HepG2 (cell line): ENCODE data around the gene DNPH1. TPM values are rescaled to one million over a fixed set of nuclear protein-coding genes. Genes with fewer than 3 reads are reported as not detected.
A peak's percentile ranks its signal among the peaks of the same experiment; 100 is the strongest.

Experiments
- AGO2 ChIP-seq: fragments of 200-400 bp; formaldehyde crosslinking; optimal IDR thresholded peaks from 2 replicates; pipeline ENCODE3; 2017; ENCODE audit warnings: mild to moderate bottlenecking, low read depth, low read length, moderate library complexity
- CHD2 ChIP-seq: IDR thresholded peaks from 2 replicates; pipeline ENCODE4 v1.6.1; 2011; ENCODE audit warnings: low read depth, low read length, improper control_type of control experiment
- KIAA2018 ChIP-seq: sonication (generic); formaldehyde crosslinking; IDR thresholded peaks from 2 replicates; pipeline ENCODE4 v1.5.0; 2020; ENCODE audit warnings: mild to moderate bottlenecking, missing genetic modification reagents, borderline replicate concordance
- NFE2L1 ChIP-seq: sonication (generic); formaldehyde crosslinking; IDR thresholded peaks from 2 replicates; pipeline ENCODE4 v1.4.0; 2020; ENCODE audit warnings: missing genetic modification reagents, mild to moderate bottlenecking, borderline replicate concordance
- ZKSCAN1 ChIP-seq: fragments of 150-350 bp; IDR thresholded peaks from 2 replicates; pipeline ENCODE4 v1.6.1; 2014; ENCODE audit warnings: low read length
- ZNF142 ChIP-seq: sonication (generic); formaldehyde crosslinking; IDR thresholded peaks from 2 replicates; pipeline ENCODE4 v1.4.0; 2020; ENCODE audit warnings: missing genetic modification reagents
- ZNF382 ChIP-seq: sonication (generic); formaldehyde crosslinking; IDR thresholded peaks from 2 replicates; pipeline ENCODE4 v1.5.0; 2020; ENCODE audit warnings: missing genetic modification reagents, mild to moderate bottlenecking, borderline replicate concordance
- ZNF484 ChIP-seq: sonication (generic); formaldehyde crosslinking; IDR thresholded peaks from 2 replicates; pipeline ENCODE4 v1.5.1; 2020; ENCODE audit warnings: mild to moderate bottlenecking, low read depth, missing genetic modification reagents, borderline replicate concordance
- ZNF770 ChIP-seq: sonication (generic); formaldehyde crosslinking; IDR thresholded peaks from 2 replicates; pipeline ENCODE4 v1.5.0; 2020; ENCODE audit warnings: mild to moderate bottlenecking, missing genetic modification reagents
- ZNF776 ChIP-seq: sonication (generic); formaldehyde crosslinking; IDR thresholded peaks from 2 replicates; pipeline ENCODE4 v1.4.0; 2020; ENCODE audit warnings: mild to moderate bottlenecking, missing genetic modification reagents
- polyA plus RNA-seq, 8 experiments: library from polyadenylated mRNA; depleted of rRNA in 3 of 8; stranded (reverse) in 7 of 8; unstranded in 1 of 8; fragments of >200 nt; fragmentation: Illumina TruSeq in 4 of 8; extraction: Trizol in 4 of 8; gene quantifications; 2 replicates each; pipeline versions ENCODE4 v1.2.1 to v1.2.3, GENCODE V29; 2011 to 2016; ENCODE audit warnings: low read depth in 4 of 8, missing spikeins in 1 of 8, mixed read lengths in 1 of 8; ENCODE audit not compliant: insufficient read depth in 1 of 8
- total RNA-seq, 5 experiments: library from RNA; depleted of rRNA; stranded (reverse); fragments of >200 nt; fragmentation: Illumina TruSeq; extraction: Trizol; gene quantifications; 2 replicates each; pipeline ENCODE4 v1.2.3, GENCODE V29; 2016; ENCODE audit warnings: low read depth in 1 of 5

Gene DNPH1
- total and polyA plus RNA-seq, 2 of the 13 experiments (the other 11 are each of a cell fraction or from before 2014, with no cell fraction given) = 56.5 to 75.1 TPM

- TF ChIP-seq KIAA2018 (CRISPR knock-in tag) = no peak
- no peak for TF ChIP-seq CHD2
- TF ChIP-seq ZNF484 (CRISPR knock-in tag) = no peak
- peak; percentile 25; the same call in 1 of the 2 replicates for TF ChIP-seq ZNF770
- TF ChIP-seq NFE2L1 (CRISPR knock-in tag) = no peak
- no peak for TF ChIP-seq ZKSCAN1
- TF ChIP-seq AGO2 = peak; percentile 97
- TF ChIP-seq ZNF382 (CRISPR knock-in tag) = no peak
- TF ChIP-seq ZNF142 (CRISPR knock-in tag) = peak; percentile 81
- TF ChIP-seq ZNF776 (CRISPR knock-in tag) = peak; percentile 75; the same call in 1 of the 2 replicates
Observed at GRCh38 chr6:43181942-43182860, 47.1 kb downstream of the DNPH1 start, which contains the start of gene CUL9 (continued).
